Motor neuron (in vitro differentiated cells): ENCODE results near the gene TEX264. TPM values are rescaled to one million over a fixed set of nuclear protein-coding genes. Genes with fewer than 3 reads are reported as not detected.

Experiments used
- ATAC-seq, 8 experiments: fragments of 200-7000 bp; cut with Tn5 transposase; replicated peaks in 6 of 8; 2 replicates each; pipeline ENCODE4 v1.8.0; 2021; ENCODE audit warnings: mild to moderate bottlenecking in 8 of 8, moderate library complexity in 8 of 8
- H3K27ac ChIP-seq, 2 donors: fragments of 250-450 bp; sonication (Bioruptor Pico); 2 replicates each; pipeline ENCODE4 v1.9.0; 2021; ENCODE audit warnings: antibody characterized with exemption in 2 of 2, mild to moderate bottlenecking in 2 of 2, moderate library complexity in 1 of 2
- H3K4me1 ChIP-seq, 2 donors: fragments of 250-450 bp; sonication (Bioruptor Pico); replicated peaks in 1 of 2; 2 replicates each; pipeline ENCODE4 v1.6.1; 2021; ENCODE audit warnings: antibody characterized with exemption in 2 of 2, mild to moderate bottlenecking in 2 of 2, moderate library complexity in 1 of 2
- H3K4me3 ChIP-seq, 5 donors: fragments of 250-450 bp; sonication (Bioruptor Pico); 2 replicates each; pipeline ENCODE4 v1.9.0; 2021; ENCODE audit warnings: antibody characterized with exemption in 5 of 5, mild to moderate bottlenecking in 5 of 5, moderate library complexity in 4 of 5
- WGBS, 10 experiments: fragments of 450-650 bp; shearing (Covaris generic); methylation state at CpG; one replicate each; pipeline ENCODE4 v1.0.0; 2022; 5-methylcytosine and 5-hydroxymethylcytosine counted together
- in situ Hi-C, 9 experiments: fragments of 400-800 bp; cut with MboI; loops; one replicate each; pipeline ENCODE4 v1.15.0; 2021; ENCODE audit warnings: low sequenced_read_pairs in 9 of 9, low pct_unique_long_range_greater_than_20kb in 2 of 9; ENCODE audit not compliant: unreplicated experiment in 9 of 9
- total RNA-seq, 8 experiments: library from RNA; unstranded; fragments of 300-600 nt; gene quantifications; 2 replicates each; pipeline versions ENCODE4 v1.2.3 to v1.2.4, GENCODE V29; 2022

TEX264 gene
- total RNA-seq, 8 experiments from 2014 or later = 16.6 to 64.7 (median 33.0) TPM

DNA sequence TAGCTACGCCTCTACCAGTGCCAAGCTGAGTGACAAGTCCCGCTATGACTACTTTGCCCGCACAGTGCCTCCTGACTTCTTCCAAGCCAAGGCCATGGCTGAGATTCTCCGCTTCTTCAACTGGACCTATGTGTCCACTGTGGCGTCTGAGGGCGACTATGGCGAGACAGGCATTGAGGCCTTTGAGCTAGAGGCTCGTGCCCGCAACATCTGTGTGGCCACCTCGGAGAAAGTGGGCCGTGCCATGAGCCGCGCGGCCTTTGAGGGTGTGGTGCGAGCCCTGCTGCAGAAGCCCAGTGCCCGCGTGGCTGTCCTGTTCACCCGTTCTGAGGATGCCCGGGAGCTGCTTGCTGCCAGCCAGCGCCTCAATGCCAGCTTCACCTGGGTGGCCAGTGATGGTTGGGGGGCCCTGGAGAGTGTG, 41.5 kb downstream of the TEX264 start:
- Histone ChIP-seq H3K4me3 (no peak overlapping the region), H3K27ac (no peak overlapping the region), H3K4me1 (peaks cover 3% of the 10 kb centered on the region in 2 donors)
- 80 to 100% (median 90%) methylated on average over 1 to 15 of the region's 20 CpGs; no CpG with 5 or more reads in 4 of the 10 experiments for WGBS, 10 experiments
- in situ Hi-C loops = loop anchor here in 1 of 9 experiments (5.0 kb wide), 1 partner anchor 90 kb away; no protein-coding TSS in a partner anchor
- ATAC-seq = no peak

GRCh38 chr3:51712963-51713362, 41.9 kb downstream of the TEX264 start:
- ATAC-seq = no peak
- in situ Hi-C loops = loop anchor here in 1 of 9 experiments (5.0 kb wide), 1 partner anchor 89 kb away; no protein-coding TSS in a partner anchor

GRCh38 chr3:51715231-51715976, 44.4 kb downstream of the TEX264 start:
- 30 to 96% (median 81%) methylated on average over 2 to 10 of the region's 36 CpGs; no CpG with 5 or more reads in 1 of the 10 experiments for WGBS, 10 experiments
- in situ Hi-C loops = no loop called here
- no peak for ATAC-seq

More at GRCh38 chr3:51712963-51713362, 41.9 kb downstream of the TEX264 start:
- 75 to 100% (median 91%) methylated on average over 6 to 15 of the region's 19 CpGs; no CpG with 5 or more reads in 4 of the 10 experiments for WGBS, 10 experiments
- H3K27ac ChIP-seq = no peak overlapping the region
- peaks cover 3 to 4% of the 10 kb centered on the region in 2 donors for H3K4me1 ChIP-seq
- H3K4me3 ChIP-seq = no peak overlapping the region

GRCh38 chr3:51715977-51716294, 44.9 kb downstream of the TEX264 start:
- peaks cover 16 to 17% of the 10 kb centered on the region in 2 donors for H3K4me1 ChIP-seq
- no peak overlapping the region for H3K27ac ChIP-seq
- in situ Hi-C loops = no loop called here
- 94 to 100% (median 100%) methylated on average over 1 to 7 of the region's 8 CpGs; no CpG with 5 or more reads in 6 of the 10 experiments for WGBS, 10 experiments
- no peak for ATAC-seq
- no peak overlapping the region for H3K4me3 ChIP-seq

More at GRCh38 chr3:51715231-51715976, 44.4 kb downstream of the TEX264 start:
- H3K4me1 ChIP-seq = peaks cover 16 to 17% of the 10 kb centered on the region in 2 donors
- no peak overlapping the region for H3K27ac ChIP-seq
- H3K4me3 ChIP-seq = no peak overlapping the region

DNA sequence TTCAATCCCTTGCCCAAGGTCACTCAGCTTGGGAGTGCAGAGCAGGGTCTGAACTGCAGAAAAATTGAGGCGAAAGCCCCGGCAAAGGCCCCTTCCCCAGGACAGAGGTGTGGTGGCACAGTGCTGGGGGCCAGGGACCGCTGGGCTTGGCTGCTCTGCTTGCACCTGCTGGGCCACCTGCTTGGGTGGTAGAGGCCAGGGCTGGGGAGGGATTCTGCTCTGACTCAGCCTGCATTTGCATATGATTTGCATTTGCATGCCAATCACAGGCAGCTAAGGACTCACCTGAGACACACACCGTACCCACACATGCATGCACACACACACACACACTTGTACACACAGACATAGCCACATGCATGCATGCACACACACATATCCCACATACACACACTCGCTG, 45.8 kb downstream of the TEX264 start:
- Histone ChIP-seq H3K4me3 (no peak overlapping the region), H3K4me1 (peaks cover 16 to 17% of the 10 kb centered on the region in 2 donors)

GRCh38 chr3:51717446-51717845, 46.4 kb downstream of the TEX264 start:
- 60 to 100% (median 78%) methylated on average over 2 to 4 of the region's 10 CpGs; no CpG with 5 or more reads in 7 of the 10 experiments for WGBS, 10 experiments
- no peak overlapping the region for H3K4me3 ChIP-seq
- in situ Hi-C loops = no loop called here
- no peak for ATAC-seq
- H3K4me1 ChIP-seq = peaks cover 16 to 17% of the 10 kb centered on the region in 2 donors
- H3K27ac ChIP-seq = peak overlapping the region in 1 of 2 donors; percentile 75

More for the DNA sequence above, 45.8 kb downstream of the TEX264 start:
- ATAC-seq = no peak
- 33 to 100% (median 83%) methylated on average over 1 of the region's 5 CpGs; no CpG with 5 or more reads in 7 of the 10 experiments for WGBS, 10 experiments
- H3K27ac ChIP-seq = no peak overlapping the region
- in situ Hi-C loops = no loop called here

GRCh38 chr3:51717947-51718346, 46.9 kb downstream of the TEX264 start:
- H3K4me1 ChIP-seq = peaks cover 16 to 17% of the 10 kb centered on the region in 2 donors
- in situ Hi-C loops = no loop called here
- 60 to 80% (median 67%) methylated on average over 1 to 3 of the region's 7 CpGs; no CpG with 5 or more reads in 7 of the 10 experiments for WGBS, 10 experiments
- peak overlapping the region in 1 of 2 donors; percentile 75 for H3K27ac ChIP-seq
- H3K4me3 ChIP-seq = no peak overlapping the region
- ATAC-seq = no peak

DNA sequence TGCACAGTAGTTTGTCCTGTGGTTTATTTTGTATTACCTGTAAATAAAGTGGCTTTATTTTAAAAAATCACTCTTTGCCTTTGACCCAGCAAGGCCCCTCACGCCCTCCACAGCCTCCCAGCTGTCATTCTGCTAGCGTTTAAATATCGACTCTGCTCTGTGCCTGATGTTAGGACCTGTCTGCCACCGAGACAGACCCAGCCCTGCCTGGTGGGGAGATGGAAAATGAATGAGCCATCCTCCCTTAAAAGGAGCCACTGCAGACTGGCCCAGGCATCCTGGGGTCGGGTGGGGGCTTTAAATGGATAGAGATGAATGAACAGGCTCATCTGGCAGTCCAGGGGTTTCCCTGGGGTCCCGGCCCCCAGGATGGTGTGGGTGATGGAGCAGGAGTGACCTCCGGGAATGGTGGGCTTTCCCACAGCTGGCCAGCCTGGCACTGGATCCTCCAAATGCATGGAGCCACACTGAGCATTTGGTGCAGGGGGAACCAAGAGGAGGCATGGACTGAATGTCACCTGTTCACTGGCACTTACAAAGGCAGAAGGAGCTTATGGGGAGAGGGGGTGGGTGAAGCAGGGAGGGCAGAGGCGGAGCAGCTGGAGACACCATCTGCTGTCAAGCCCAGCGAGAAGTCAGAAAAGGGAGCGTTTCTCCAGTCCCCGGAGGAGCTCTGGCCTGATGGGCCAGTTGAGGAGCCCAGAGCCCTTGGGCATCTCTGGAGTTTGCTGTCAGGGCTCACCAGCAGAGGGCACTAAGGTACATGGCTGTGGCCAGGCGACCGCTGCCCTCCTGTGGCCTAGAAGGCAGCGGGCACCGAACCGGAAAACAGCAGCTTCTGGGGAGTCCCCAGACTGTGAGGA, 47.7 kb downstream of the TEX264 start:
- in situ Hi-C loops = no loop called here
- peak; percentile 76 to 99 (median 79) for ATAC-seq
- WGBS, 10 experiments = 0 to 36% (median 19%) methylated on average over 4 to 7 of the region's 16 CpGs; no CpG with 5 or more reads in 4 of the 10 experiments

DNA sequence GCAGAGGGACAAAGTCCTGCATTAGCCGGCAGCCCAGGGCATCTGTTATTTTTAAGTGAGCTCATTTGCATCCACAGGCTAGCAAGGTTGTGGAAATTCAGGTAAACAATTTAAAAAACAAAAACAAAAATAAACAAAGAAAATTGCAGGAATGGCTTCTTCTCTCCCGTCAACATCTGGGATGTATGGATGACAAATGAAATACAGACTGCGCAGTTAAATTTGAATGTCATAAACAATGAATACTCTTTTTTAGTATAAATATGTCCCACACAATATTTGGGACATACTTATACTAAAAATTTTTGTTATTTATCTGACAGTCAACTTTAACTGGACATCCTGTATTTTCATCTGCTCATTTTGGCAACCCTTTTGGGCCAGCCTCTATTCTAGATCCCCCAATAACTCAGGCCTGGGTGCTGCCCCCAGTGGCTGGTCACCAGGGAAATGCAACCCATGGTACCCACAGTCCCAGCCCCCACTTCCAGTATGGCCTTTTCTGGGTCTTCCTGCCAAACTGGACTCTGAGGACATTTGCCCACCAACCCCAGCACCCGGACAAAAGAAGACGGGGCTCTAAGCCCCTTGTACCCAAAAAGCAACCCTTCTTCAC, 48.5 kb downstream of the TEX264 start:
- peaks cover 16 to 17% of the 10 kb centered on the region in 2 donors for H3K4me1 ChIP-seq
- ATAC-seq = no peak
- H3K27ac ChIP-seq = no peak overlapping the region
- 50 to 76% (median 60%) methylated on average over 2 to 5 of the region's 5 CpGs; no CpG with 5 or more reads in 1 of the 10 experiments for WGBS, 10 experiments
- no peak overlapping the region for H3K4me3 ChIP-seq
- in situ Hi-C loops = no loop called here

More for the DNA sequence above, 47.7 kb downstream of the TEX264 start:
- H3K4me1 ChIP-seq = peaks cover 16 to 17% of the 10 kb centered on the region in 2 donors
- H3K27ac ChIP-seq = peak overlapping the region; percentile 26 to 75
- H3K4me3 ChIP-seq = no peak overlapping the region

DNA sequence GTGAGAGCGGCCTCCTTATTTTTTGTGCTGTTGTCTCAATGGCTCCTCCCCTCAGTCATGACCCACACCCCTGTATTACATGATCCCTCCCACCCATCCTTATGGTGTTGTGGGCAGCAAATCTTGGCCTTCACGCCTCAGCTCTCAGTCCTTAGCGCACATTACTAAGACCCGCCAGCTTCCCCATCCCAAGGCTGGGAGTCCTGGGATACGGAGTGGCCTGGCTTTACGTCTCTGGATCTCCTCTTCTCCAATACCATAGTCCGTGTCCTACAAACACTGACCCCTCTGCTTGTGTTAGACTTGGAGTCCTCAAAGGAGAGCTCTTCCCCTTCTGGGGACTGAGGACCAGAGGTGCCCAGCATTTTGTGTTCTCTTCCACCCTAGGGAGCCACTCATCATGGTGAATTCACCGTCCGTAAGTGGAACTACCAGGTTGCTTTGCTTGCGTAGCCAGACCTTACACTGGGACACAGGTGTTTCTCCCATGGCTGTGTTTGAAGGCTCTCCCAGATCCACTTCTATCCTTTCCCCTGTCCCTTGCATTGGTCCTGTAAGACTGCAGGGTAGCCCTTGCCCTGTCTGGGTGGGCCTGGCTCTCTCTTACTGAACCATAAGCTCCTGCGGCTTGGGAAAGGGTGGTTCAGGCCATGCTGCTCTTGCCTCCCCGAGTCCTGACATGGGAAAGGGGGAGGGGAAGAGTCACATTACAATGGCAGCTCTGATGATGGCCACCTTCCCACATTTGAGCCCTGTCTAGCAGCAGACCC, 49.4 kb downstream of the TEX264 start:
- Histone ChIP-seq H3K27ac (no peak overlapping the region), H3K4me3 (no peak overlapping the region), H3K4me1 (peaks cover 16 to 17% of the 10 kb centered on the region in 2 donors)
- ATAC-seq = no peak
- WGBS, 10 experiments = 60 to 100% (median 83%) methylated on average over 1 to 3 of the region's 12 CpGs; no CpG with 5 or more reads in 4 of the 10 experiments
- in situ Hi-C loops = no loop called here

DNA sequence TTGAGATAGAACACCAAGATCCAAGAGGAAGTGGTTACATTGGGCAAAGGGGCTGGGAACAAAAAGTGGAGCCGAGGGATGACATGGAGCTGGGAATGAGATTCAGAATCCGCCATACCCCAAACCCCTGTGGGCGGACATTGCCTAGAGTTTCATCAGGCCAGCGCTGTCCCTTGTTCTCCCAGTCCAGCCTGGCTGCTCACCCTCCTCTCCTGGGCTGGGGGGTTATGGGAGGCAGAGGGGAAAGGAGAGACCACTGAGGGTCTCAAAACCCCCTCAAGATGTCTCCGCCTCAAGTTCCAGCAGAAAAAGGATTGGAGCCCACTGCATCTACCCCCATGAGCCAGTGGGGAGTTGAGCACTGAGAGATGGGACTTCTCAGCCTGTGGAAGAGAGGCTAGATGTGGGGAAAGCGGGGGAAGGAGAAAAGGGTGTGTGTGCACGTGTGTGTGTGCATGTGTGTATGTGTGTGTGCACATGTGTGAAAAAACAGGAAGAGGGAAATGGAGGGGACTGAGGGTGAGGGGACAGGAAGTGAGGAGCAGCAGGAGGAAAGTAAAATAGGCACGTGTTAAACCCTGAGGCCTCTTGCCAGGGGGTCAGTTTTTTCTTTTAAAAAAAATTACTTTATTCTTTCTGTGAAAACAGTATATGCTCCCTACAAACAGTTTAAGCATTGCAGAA, 50.2 kb downstream of the TEX264 start:
- no peak for ATAC-seq
- 0 to 87% (median 68%) methylated on average over 1 to 6 of the region's 8 CpGs for WGBS, 10 experiments
- in situ Hi-C loops = no loop called here
- peaks cover 16 to 17% of the 10 kb centered on the region in 2 donors for H3K4me1 ChIP-seq
- H3K4me3 ChIP-seq = no peak overlapping the region
- H3K27ac ChIP-seq = no peak overlapping the region
